Measurements from ENCODE around the gene PPP2R2C.

PPP2R2C gene

GRCh38 chr4:6280365-6280996 lies 191.9 kb downstream of the PPP2R2C start:
- no peak overlapping the region for H3K27ac ChIP-seq
- DNase-seq (ENCODE audit: low read depth, low spot score): no peak

DNA sequence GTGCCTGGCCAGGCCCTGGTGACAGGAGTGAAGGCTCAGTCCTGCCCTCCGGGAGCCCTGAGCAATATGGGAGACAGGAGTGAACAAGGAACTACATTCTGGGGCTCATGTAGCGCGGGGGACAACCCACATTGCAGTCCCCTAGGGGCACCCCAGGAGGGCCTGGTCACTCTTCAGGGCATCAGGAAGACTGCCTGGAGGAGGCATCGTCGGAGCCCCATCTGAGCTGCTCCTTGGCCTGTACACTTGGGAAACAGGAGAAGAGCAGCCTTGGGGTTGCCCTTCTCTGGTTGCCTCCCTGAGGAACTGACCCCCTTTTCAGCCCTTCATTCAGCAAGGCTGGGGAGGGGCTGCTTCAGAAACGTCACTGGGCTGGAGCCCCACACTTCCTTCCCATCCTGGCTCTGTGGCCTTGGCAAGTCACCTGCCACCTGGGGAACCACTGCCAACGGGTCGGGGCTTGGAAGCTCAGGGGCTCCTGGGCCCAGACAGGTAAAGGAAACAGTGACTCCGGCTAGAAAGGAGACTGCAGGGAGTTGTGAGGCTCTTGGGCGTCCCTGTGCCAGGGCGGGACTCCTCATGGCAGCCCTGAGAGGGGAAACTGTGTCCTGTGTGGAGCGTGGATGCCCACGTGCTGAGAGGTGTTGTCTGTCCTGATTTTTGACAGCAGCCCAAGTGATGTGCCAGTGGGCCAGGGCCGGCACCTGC lies 192.7 kb downstream of the PPP2R2C start:
- DNase-seq (ENCODE audit: low read depth, low spot score): no peak
- H3K27ac ChIP-seq: no peak overlapping the region

GRCh38 chr4:6278801-6279197 lies 193.6 kb downstream of the PPP2R2C start:
- no peak for DNase-seq (ENCODE audit: low read depth, low spot score)
- H3K27ac ChIP-seq: no peak overlapping the region

GRCh38 chr4:6277935-6278800 lies 194.2 kb downstream of the PPP2R2C start:
- no peak overlapping the region for H3K27ac ChIP-seq
- DNase-seq (ENCODE audit: low read depth, low spot score): no peak

- DNase-seq (ENCODE audit: low read depth, low spot score): no peak
- H3K27ac ChIP-seq: no peak overlapping the region
Observed at GRCh38 chr4:6277139-6277802, 195.1 kb downstream of the PPP2R2C start.

GRCh38 chr4:6275898-6276806 lies 196.3 kb downstream of the PPP2R2C start:
- H3K27ac ChIP-seq: no peak overlapping the region
- no peak for DNase-seq (ENCODE audit: low read depth, low spot score)

- no peak overlapping the region for H3K27ac ChIP-seq
- DNase-seq (ENCODE audit: low read depth, low spot score): no peak
Observed at GRCh38 chr4:6275351-6275750, 197.1 kb downstream of the PPP2R2C start.

DNA sequence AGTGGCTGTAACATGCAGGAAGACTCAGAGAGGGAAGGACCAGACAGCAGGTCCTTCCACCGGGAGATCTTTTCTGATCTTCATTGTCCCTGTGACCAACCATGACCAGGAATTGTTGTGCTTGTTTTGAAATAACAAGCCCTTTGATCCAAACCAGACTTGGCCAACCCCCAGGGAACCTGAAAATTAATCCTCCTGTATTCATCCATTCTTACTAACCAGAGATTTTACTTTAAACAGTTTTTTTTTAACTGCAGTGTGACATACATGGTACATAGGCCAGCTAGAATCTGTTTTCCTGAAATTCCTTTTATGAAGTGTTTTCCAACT lies 198.8 kb downstream of the PPP2R2C start:
- no peak overlapping the region for H3K27ac ChIP-seq
- no peak for DNase-seq (ENCODE audit: low read depth, low spot score)

GRCh38 chr4:6272863-6273660 lies 199.4 kb downstream of the PPP2R2C start:
- no peak overlapping the region for H3K27ac ChIP-seq
- no peak for DNase-seq (ENCODE audit: low read depth, low spot score)

DNA sequence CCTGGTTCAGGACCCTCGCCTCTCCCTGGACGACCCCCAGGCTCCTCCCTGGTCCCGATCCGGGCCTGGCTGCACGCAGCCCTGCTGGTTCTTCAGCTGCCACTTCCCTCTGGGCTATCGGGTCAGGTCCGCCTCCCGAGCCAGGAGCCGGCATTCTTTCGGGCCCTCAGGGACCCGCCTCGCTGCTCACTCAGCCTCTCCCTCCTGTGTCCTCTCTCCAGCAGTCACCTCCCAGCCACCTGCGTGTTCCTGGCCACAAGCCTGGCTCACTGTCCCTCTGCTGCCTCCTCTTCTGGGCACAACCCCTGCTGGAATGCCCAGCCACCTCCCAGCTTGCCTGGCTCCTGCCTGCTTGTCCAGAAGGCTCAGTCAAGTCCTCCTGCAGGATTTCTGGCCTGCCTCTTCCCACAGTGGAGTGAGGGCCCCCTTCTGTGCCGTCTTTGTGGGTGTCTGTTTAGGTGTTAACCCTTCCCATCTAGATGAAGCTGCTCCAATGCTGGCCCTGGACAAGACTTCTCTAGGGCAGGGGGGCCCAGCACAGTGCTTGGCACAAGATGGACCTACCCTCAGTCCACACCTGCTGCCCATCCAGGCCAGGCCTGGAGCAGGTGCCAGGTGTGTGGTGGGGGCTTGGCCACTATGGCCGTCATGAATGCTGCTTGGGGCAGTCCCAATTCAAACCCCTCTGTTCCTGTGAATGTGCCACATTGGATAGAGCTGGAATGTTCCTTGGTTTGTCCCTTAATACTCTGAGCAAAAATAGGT lies 200.5 kb downstream of the PPP2R2C start:
- no peak overlapping the region for H3K27ac ChIP-seq
- DNase-seq (ENCODE audit: low read depth, low spot score): no peak

DNA sequence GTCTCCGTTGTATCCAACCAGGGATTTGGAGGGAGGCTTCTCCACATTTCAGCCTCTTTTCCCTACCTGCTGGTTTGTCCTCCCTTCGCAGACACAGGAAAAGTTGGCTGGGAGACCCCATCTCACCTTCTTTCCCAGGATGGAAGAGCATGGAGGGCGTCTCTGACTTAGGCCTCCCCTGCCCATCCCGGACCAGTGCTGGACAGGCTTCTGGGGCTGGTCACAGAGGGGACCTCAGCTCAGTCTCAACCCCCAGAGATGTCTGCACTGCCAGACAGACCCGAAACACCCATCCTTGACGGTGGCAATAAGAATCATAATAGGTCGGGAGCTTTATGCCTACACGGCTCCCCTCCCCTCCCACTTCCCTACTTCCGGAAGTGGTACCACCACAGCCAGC lies 201.2 kb downstream of the PPP2R2C start:
- DNase-seq (ENCODE audit: low read depth, low spot score): no peak
- H3K27ac ChIP-seq: no peak overlapping the region

DNA sequence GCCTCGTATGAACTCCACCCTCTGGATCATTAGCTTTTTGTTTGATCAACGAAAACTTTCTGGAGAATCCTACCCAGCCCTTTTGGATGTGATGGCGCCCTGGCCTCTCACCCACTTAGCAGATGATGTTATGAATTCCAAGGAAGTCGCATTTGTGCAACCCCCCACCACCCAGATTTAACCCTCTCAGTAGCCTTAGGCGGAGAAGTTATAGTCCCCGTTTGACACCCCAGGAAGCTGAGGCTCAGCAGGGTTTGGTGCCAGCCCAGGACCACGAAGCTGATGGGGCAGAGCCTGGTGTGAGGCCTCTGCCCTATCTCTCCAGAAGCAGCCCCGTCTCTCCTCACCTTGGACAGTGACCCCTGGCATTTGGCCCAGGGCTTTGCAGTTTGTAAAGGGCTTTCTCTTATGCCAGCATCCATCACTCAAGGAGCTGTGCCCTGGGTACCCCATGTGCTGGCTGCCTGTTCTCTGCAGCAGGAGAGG lies 201.7 kb downstream of the PPP2R2C start:
- no peak overlapping the region for H3K27ac ChIP-seq
- no peak for DNase-seq (ENCODE audit: low read depth, low spot score)

Measured in epithelial cell of prostate (primary cell).